ENCODE results near the gene CASZ1.

CASZ1 gene

GRCh38 chr1:10691075-10691739, 105.2 kb downstream of the CASZ1 start:
- Histone ChIP-seq H3K27ac (replicated peaks) (no peak overlapping the region), H3K4me3 (replicated peaks; ENCODE audit: insufficient read depth, low read length) (no peak overlapping the region), H3K27me3 (ENCODE audit: insufficient read depth, poor library complexity, severe bottlenecking) (peaks cover 7% of the 10 kb centered on the region)
- no peak for DNase-seq (ENCODE audit: low read depth in 1 of 2, low spot score in 1 of 2)
- TF ChIP-seq, protein P1, sequence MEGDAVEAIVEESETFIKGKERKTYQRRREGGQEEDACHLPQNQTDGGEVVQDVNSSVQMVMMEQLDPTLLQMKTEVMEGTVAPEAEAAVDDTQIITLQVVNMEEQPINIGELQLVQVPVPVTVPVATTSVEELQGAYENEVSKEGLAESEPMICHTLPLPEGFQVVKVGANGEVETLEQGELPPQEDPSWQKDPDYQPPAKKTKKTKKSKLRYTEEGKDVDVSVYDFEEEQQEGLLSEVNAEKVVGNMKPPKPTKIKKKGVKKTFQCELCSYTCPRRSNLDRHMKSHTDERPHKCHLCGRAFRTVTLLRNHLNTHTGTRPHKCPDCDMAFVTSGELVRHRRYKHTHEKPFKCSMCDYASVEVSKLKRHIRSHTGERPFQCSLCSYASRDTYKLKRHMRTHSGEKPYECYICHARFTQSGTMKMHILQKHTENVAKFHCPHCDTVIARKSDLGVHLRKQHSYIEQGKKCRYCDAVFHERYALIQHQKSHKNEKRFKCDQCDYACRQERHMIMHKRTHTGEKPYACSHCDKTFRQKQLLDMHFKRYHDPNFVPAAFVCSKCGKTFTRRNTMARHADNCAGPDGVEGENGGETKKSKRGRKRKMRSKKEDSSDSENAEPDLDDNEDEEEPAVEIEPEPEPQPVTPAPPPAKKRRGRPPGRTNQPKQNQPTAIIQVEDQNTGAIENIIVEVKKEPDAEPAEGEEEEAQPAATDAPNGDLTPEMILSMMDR (IDR thresholded peaks at IDR 0.05; ENCODE audit: insufficient read depth, low read length): no peak
- no peak for TF ChIP-seq SPI1 (IDR thresholded peaks at IDR 0.05; ENCODE audit: borderline replicate concordance, low read depth)
- TF ChIP-seq POLR2AphosphoS5 (IDR thresholded peaks at IDR 0.05; ENCODE audit: low read depth): no peak
- TF ChIP-seq GABPA (IDR thresholded peaks at IDR 0.05; ENCODE audit: low read depth): no peak
- TF ChIP-seq, protein P2, sequence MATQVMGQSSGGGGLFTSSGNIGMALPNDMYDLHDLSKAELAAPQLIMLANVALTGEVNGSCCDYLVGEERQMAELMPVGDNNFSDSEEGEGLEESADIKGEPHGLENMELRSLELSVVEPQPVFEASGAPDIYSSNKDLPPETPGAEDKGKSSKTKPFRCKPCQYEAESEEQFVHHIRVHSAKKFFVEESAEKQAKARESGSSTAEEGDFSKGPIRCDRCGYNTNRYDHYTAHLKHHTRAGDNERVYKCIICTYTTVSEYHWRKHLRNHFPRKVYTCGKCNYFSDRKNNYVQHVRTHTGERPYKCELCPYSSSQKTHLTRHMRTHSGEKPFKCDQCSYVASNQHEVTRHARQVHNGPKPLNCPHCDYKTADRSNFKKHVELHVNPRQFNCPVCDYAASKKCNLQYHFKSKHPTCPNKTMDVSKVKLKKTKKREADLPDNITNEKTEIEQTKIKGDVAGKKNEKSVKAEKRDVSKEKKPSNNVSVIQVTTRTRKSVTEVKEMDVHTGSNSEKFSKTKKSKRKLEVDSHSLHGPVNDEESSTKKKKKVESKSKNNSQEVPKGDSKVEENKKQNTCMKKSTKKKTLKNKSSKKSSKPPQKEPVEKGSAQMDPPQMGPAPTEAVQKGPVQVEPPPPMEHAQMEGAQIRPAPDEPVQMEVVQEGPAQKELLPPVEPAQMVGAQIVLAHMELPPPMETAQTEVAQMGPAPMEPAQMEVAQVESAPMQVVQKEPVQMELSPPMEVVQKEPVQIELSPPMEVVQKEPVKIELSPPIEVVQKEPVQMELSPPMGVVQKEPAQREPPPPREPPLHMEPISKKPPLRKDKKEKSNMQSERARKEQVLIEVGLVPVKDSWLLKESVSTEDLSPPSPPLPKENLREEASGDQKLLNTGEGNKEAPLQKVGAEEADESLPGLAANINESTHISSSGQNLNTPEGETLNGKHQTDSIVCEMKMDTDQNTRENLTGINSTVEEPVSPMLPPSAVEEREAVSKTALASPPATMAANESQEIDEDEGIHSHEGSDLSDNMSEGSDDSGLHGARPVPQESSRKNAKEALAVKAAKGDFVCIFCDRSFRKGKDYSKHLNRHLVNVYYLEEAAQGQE (IDR thresholded peaks at IDR 0.05; ENCODE audit: insufficient replicate concordance, low read depth): no peak

DNA sequence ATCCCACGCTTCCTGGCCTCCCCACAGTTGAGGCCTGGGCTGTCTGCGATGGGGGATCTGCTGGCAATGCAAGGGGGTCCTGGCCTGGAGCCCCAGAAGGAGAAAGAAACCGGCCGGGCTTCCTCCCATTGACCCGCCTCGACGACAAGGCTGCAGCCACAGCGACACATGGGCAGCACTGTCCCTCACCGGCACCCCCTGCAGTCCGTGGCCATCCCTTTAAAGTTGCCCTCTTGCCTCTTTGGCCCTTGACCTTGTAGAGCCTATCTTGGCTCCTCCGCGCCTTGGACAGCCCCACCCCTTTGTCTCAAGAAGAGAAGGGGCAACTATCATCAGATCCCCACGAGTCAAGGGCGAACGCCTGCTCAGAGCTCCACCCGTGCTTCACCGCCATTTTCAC, 106.0 kb downstream of the CASZ1 start:
- no peak for DNase-seq (ENCODE audit: low read depth in 1 of 2, low spot score in 1 of 2)
- no peak overlapping the region for H3K4me3 ChIP-seq (replicated peaks; ENCODE audit: insufficient read depth, low read length)
- H3K27ac ChIP-seq (replicated peaks): no peak overlapping the region

DNA sequence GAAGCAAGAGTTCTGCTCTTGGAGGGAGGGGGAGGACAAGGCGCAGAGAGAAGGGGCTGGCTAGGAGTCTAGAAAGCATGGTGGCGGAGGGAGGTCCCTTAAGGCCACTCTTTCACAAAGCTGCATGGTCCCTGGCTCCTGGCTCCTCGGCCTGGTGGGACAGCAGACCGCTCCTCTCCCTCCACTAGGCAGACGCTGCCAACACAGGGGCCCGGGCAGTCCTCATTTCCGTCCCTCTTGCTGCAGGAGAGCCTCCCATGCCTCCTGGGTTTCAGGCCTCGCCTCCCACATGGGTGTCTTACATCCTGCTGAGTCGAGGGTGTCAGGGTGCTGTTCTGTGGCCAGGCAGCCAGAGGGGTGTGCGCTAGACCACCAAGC, 108.0 kb downstream of the CASZ1 start:
- H3K27me3 ChIP-seq (ENCODE audit: insufficient read depth, poor library complexity, severe bottlenecking): peaks cover 2% of the 10 kb centered on the region
- DNase-seq (ENCODE audit: low read depth in 1 of 2, low spot score in 1 of 2): no peak
- no peak overlapping the region for H3K4me3 ChIP-seq (replicated peaks; ENCODE audit: insufficient read depth, low read length)
- H3K27ac ChIP-seq (replicated peaks): no peak overlapping the region
- TF ChIP-seq, protein P1 (IDR thresholded peaks at IDR 0.05; ENCODE audit: insufficient read depth, low read length): no peak
- no peak for TF ChIP-seq POLR2AphosphoS5 (IDR thresholded peaks at IDR 0.05; ENCODE audit: low read depth)
- TF ChIP-seq GABPA (IDR thresholded peaks at IDR 0.05; ENCODE audit: low read depth): no peak
- TF ChIP-seq SPI1 (IDR thresholded peaks at IDR 0.05; ENCODE audit: borderline replicate concordance, low read depth): no peak
- TF ChIP-seq, protein P2 (IDR thresholded peaks at IDR 0.05; ENCODE audit: insufficient replicate concordance, low read depth): no peak

More for the DNA sequence above, 106.0 kb downstream of the CASZ1 start:
- no peaks in the 10 kb centered on the region for H3K27me3 ChIP-seq (ENCODE audit: insufficient read depth, poor library complexity, severe bottlenecking)
- TF ChIP-seq, protein P1 (IDR thresholded peaks at IDR 0.05; ENCODE audit: insufficient read depth, low read length): no peak
- TF ChIP-seq POLR2AphosphoS5 (IDR thresholded peaks at IDR 0.05; ENCODE audit: low read depth) (no peak), GABPA (IDR thresholded peaks at IDR 0.05; ENCODE audit: low read depth) (no peak)
